ENCODE data around the gene SCAMP4. TPM values are rescaled to one million over a fixed set of nuclear protein-coding genes. Genes with fewer than 3 reads are reported as not detected.
A peak's percentile ranks its signal among the peaks of the same experiment; 100 is the strongest.

SCAMP4 gene
- polyA plus RNA-seq, 3 donors: 54.6 to 95.7 (median 79.5) TPM

DNA sequence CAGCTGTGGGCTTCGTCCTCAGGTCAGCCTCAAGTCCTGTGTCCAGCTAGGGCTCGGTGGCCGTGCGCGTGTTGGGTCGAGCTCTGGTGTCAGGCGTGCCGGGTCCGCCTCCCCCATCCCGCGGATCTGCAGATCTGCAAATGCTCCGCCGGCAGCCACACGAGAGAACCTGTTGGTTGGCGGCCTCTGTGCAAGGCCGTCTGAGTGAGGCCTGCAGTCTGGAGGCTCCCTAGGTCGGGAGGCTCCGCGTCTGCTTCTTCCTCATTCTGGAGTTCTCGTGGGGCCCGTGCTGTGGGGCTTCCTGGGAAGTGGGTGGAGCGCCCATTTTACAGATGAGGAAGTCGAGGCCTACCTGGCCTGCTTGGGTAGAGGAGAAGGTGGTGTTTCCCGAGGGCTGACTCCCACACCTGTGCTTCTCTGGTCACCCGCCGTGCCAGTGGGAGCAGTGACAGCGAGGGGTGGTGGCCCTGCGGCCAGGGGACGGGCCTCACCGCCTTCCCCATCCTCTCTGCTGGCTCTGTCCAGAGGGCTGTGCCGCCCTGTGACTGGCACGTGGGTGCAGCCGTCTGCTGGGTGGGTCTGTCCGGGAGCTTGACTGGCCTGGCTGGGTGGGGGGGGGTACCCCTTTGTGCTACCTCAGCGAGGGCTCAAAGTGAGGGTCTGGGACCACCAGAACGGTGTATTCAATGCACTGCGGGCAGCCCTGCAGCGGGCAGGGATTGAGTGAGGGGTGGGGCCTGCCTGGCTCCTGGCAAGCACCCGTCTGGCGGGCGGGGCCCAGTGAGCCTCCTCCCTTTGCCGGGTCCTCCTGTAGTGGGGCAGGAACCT lies 39.1 kb downstream of the SCAMP4 start:
- no peak for DNase-seq (ENCODE audit: extremely low read depth in 1 of 11, low read depth in 9 of 11, low spot score in 4 of 11)

DNA sequence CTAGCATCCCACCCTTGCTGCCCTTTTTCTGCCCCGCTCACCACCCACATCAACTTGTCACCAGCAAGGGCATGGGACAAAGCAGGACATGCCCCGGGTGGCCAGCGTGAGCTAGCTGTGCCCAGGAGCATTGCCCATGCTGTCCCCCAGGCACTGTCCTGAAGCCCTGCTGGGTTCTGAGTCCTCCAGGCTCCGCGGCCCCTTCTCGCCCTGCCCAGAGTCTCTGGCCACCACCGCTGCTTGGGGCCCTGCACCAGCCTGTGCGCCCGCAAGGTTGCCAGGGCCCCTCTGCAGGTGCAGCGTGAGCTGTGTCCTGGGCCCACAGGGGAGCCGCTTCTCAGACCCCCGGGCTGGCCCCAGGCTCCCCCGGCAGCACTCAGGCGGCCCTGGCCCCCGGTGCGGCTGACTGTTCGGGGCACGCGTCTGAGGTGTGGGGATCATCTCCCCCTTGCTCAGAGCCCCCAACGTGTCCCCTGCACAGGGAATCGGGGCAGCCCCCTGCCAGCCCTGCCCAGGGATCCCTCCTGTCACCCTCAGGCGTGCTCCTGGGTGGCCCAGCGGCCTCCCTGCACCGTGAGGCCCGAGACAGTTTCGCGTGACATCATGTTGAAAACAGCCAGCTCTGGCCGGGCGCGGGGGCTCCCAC lies 39.8 kb downstream of the SCAMP4 start:
- DNase-seq (ENCODE audit: extremely low read depth in 1 of 11, low read depth in 9 of 11, low spot score in 4 of 11): no peak

DNA sequence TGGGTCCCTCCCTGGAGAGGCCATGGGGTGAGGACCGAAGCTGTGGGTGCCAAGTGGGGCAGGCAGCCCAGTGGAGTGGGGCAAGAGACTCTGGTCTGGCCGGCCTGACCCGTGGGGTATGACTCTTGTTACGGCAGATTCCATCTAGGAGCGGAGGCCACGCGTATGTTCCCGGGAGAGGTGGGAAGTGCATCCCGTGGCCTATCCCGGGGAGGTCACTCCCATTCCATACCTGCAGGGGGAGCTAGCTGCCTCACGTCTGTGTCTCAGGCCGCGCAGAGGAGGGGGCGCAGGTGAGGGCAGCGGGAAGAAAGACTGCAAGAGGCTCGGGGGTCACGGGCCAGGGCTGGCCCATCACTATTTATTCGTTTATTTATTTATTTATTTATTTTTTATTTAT lies 40.7 kb downstream of the SCAMP4 start:
- DNase-seq (ENCODE audit: extremely low read depth in 1 of 11, low read depth in 9 of 11, low spot score in 4 of 11): no peak

DNA sequence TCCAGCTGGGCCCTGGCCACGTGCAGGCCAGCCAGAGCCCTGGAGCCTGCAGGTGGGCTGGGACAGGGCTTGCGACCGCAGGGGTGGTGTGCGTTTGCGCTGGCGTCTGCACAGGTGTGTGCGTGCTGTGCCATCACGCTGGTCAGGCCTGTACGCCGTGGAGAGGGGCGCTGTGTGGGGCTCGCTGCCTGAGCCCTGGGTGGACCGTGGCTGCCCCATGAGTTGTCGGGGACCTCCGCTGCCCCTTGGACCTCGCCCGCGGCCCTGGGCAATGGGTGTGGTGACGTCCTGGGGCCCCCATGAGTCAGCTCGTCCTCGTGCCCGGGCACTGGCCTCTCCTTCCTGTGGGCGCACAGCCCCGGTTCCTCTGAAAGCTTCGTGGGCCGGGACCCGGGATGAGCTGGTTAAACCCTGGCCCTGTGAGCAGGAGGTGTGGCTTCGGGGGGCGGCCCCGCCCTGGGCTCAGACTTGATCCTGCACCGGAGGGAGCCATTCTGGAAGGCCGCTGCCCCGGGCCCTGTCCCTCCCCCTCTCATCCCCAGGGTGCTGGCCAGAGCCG lies 42.5 kb downstream of the SCAMP4 start:
- DNase-seq (ENCODE audit: extremely low read depth in 1 of 11, low read depth in 9 of 11, low spot score in 4 of 11): no peak

DNA sequence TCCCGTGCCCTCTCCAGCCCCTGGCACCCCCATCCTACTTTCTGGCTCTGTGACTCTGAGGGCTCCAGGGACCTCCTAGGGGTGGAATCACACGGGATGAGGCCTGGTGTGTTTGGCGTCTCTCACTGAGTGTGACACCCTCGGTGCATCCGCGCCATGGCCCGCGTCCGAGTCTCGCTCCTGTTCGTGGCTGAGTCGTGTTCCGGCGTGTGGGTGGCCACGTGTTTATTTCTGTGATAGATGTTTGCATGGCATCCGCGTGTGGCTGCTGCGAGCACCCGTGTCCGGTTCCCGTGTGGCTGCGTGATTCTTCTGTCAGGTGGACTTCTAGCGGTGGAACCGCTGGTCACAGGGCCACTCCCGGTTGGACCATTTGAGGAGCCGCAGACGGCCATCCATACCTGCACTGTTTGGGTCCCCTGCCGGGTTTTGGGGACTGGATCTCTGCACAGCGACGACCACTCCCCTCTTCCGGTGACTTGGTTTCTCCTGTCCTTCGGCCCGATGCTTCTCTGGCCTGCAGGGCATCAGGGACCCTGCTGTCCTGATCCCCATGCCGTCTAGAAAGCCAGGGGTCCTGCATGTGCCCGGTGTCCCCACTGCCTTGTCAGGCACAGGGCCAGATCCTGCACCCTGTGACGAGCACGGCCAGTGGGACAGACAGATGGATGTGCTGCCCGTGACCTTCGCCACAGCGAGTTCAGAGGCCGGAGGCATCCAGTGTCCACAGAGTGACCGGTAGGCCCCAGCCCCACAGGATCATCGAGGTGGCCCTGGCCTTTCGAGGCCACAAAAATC lies 44.3 kb downstream of the SCAMP4 start:
- DNase-seq (ENCODE audit: extremely low read depth in 1 of 11, low read depth in 9 of 11, low spot score in 4 of 11): no peak

DNA sequence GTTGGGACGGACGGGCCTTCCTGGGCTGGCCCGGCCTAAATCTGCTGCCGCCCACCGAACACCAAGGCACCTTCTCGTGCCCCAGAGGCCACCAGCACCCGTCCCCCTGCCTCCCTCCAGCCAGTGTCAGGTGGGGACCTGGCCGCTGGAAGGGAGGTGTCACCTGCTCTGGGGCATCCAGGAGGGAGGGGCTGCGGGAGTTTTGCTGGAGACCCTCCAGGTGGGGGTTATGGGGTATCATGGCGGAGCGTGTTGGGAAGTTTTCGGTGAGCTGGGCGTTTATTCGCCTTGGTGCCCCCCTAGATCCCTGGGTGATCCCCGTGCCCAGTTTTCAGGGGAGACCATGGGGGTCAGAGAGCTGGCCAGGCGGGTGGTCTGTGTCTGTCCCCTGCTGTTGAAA lies 45.4 kb downstream of the SCAMP4 start:
- no peak for DNase-seq (ENCODE audit: extremely low read depth in 1 of 11, low read depth in 9 of 11, low spot score in 4 of 11)

DNA sequence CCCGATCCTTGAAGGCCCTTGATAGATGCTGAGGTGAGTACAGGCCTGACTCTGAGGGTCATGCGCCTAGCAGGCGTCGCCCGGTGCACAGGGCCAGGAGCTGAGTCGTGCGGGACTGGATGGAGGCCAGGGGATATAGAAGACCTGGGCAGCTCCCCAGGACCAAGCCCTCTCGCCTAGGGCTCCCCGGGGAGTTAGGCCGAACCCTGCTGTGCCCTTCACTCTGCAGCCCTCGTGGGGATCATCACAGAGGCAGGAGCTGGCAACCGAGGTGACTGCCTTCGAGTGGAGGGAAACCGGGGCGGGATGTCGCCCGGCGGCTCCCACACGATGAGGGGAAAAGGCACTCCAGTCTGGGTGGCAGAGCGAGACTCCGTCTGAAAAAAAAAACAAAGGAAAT lies 47.4 kb downstream of the SCAMP4 start:
- no peak for DNase-seq (ENCODE audit: extremely low read depth in 1 of 11, low read depth in 9 of 11, low spot score in 4 of 11)

DNA sequence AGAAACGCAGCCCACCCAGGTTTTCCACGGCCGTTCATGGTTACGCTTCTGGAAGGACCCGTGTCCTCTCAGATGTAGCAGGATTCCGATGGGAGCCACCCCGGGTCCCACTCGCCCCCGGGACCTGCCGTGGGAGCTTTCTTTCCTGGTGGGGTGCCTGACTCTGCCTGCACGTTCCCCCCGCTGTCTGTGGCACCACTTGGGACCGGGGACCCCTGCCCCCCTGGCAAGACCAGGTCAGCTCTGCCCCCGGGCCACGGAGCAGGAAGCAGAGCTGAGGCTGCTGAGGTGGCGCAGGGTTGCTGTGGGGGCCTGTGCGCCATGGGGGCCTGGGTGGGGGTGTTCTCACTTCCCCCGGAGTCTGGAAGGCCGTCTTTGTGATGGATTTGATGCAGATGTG lies 47.8 kb downstream of the SCAMP4 start:
- no peak for DNase-seq (ENCODE audit: extremely low read depth in 1 of 11, low read depth in 9 of 11, low spot score in 4 of 11)

DNA sequence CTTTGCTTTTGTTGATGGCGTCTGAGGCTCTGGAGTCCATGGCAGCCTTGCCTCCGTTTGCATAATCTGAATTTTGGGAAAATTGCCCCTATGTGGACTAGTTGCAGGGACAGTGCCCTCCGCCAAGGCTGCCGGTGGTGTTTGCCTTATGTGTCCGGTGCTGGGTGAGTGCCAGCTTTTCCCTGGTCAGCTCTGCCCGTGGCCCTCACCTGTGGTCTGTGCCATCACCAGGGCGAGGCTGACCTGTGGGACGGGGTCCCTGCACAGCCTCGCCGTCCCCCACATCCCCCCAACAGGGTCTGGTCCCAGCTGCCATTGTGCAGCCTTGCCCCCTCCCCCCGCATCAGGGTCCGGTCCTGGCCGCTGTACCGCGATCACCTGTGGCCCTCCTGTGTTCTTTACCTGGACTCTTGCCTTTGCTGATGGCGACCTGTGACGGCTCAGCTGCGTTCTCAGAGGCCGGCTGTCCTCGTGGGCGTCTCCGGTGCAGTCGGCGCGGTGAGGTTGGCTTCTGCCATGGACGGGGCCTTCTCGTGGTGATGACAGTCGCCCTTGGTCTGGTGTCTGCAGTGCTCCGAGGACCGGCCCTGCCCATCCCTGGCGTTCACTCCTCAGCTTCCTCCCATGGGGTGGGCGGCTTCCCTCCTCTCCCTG lies 48.4 kb downstream of the SCAMP4 start:
- DNase-seq (ENCODE audit: extremely low read depth in 1 of 11, low read depth in 9 of 11, low spot score in 4 of 11): no peak

DNA sequence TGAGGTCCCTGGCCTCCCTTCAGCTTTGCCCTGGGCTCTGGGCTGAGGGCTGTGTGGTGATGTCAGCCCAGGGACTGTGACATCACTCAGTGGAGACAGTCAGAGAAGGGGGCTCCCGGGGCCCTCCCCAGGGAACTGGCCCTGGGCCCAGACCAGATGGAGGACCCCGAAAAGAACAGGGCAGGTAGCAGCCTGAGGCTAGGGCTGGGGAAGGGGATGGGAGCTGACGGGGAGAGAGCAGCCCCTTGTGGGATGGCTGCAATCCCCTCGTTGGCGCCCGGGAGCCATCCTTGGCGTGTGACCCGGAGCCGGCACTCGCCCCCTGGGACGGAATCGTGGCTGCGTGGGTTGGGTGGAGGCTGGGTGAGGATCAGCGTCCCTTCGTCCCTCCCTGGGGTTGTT lies 49.3 kb downstream of the SCAMP4 start:
- no peak for DNase-seq (ENCODE audit: extremely low read depth in 1 of 11, low read depth in 9 of 11, low spot score in 4 of 11)

DNA sequence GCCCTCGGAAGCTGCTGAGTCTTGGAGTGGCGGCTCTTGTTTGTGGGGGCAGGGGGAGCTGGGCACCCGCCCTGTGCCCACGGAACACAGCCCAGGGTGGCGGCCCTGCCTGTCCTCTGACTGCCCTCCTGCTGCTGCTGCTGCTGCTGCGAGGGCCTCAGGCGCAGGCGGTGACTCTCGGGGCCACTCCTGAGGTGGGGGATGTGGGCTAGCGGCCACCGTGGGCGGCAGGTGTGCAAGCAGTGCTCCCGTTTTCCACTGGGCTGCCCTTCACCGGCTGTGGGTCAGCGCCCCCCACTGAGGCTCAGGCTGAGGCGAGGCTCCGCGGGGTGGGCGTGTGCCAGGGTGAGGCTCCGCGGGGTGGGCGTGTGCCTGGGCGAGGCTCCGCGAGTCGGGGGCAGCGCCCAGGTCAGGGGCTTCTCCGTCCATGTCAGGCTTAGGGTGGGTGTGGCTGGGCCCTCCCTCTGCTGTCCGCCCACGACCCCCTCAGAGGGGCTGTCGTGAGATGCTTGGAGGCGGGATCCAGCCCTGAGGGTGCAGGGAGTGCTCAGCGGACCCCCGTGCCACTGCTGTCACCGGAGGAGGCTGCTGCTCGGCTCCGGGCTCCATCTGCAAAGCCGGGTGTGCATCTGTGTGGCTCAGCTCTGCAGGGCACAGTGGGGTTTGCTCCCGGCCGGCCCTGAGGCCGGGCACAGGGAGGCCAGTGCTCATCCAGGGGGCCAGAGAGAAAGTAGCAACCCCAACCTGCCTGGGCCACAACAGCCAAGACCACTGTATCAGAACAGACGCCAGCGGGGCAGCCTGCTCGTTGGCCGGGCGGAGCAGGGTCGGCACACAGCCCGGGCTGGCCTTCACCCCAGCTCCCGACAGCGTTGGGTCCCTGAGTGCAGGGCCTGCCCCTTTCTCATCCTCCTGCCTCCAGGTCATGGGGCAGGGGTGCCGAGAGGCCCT lies 50.2 kb downstream of the SCAMP4 start:
- no peak for DNase-seq (ENCODE audit: extremely low read depth in 1 of 11, low read depth in 9 of 11, low spot score in 4 of 11)

DNA sequence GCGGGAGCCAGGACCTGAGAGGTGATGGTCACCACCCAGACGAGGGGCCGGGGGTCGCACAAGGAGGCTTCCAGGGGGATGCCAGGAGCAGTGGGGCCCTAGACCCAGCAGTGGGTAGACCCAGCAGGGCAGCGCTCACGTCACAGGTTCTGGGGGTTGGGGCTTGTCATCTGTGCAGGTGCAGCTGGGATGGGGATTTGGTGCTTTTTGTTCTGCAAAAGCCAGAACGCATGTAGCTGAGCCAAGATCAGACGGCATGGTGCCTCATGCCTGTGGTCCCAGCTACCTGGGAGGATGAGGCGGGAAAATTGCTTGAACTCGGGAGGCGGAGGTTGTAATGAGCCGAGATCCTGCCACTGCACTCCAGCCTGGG lies 50.9 kb downstream of the SCAMP4 start:
- DNase-seq (ENCODE audit: extremely low read depth in 1 of 11, low read depth in 9 of 11, low spot score in 4 of 11): no peak

DNA sequence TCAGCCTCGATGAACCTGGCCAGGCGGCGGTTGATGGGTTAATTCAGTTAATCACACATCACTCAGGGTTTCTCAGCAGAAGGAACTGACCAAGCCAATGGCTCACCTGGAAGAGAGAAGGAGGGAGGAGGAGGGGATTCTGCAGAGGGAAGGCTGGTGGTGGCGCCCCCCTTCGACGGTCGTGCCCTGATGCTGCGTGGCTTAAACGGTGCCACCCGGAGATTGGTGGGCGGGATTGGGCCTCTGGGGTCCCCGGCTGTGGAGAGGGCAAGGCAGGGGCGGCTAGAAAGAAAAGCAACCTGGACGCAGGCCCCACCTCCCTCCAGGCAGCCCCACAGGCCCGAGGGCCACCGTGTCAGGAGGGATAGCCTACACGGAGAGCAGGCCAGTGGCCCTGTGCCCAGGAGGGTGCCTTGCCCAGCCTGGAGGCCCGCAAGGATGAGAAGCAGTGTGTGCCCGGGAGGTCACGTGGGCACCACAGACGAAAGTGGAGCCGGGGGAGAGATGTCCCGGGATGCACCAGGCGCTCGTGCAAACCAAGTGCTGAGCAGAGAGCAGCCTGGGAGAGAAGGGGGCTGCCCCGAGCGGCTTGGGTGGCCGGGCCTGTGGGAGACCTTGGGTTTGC lies 51.8 kb downstream of the SCAMP4 start:
- no peak for DNase-seq (ENCODE audit: extremely low read depth in 1 of 11, low read depth in 9 of 11, low spot score in 4 of 11)

DNA sequence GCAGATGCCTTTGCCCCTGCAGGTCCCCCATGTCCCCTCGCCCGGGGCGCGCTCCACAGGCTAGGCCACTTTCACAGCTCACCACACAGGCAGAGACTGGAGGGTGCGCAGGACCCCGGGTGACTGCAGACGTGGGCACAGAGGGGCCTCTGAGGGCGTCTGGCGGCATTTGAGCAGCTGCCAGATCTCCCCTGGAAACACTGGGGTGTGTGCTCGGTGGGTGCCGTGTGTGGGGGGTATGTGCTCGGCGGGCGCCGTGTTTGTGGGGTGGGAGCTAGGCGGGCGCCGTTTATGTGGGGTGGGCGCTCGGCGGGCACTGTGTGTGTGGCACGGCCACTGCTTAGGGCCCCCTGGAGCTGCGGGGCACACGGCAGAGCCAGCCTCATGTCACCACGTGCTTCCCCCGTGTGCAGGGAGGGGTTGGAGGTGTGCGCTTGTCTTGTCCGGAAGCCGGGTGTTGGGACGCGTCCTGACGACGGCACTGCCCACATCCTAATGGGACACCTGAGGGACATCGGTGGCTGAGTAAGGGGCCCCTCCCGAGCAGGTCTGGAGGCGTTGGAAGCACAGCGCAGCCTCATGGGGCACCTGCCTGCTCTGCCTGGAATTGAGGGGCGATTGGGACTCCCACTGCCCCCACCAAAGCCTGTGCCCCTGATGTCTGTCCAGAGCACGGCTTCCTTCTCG lies 52.5 kb downstream of the SCAMP4 start:
- no peak for DNase-seq (ENCODE audit: extremely low read depth in 1 of 11, low read depth in 9 of 11, low spot score in 4 of 11)

DNA sequence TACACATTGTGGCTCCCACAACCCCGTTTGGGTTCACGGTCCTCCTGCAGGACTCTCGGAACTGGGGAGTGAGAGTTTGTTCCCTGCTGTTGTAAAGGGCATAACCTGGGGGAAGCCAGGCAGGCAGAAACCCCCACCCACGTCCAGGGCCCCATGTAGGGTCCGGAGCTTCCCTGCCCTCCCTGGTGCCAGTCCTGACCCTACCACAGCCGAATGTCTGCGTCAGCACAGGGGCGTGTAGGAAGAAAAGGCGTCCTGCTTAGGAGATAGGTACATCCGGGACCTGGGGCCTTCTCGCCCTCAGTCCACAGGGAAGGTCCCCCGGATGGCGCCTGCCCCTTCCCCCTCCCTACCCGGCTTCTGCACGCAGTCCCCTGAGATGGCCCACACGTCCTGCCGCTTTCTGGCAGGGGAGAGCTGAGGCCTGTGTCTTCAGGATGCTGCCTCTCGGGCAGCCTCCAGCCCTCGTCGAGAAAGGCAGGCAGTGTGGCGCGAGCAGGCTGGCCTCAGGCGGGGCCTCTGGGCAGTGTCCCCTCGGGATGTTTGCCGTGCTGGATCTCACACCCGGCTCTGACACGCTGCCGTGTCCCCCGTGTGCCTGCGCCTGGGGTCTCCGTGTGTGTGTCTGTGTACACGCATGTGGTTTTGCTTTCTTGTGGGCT lies 54.9 kb downstream of the SCAMP4 start:
- DNase-seq (ENCODE audit: extremely low read depth in 1 of 11, low read depth in 9 of 11, low spot score in 4 of 11): no peak

DNA sequence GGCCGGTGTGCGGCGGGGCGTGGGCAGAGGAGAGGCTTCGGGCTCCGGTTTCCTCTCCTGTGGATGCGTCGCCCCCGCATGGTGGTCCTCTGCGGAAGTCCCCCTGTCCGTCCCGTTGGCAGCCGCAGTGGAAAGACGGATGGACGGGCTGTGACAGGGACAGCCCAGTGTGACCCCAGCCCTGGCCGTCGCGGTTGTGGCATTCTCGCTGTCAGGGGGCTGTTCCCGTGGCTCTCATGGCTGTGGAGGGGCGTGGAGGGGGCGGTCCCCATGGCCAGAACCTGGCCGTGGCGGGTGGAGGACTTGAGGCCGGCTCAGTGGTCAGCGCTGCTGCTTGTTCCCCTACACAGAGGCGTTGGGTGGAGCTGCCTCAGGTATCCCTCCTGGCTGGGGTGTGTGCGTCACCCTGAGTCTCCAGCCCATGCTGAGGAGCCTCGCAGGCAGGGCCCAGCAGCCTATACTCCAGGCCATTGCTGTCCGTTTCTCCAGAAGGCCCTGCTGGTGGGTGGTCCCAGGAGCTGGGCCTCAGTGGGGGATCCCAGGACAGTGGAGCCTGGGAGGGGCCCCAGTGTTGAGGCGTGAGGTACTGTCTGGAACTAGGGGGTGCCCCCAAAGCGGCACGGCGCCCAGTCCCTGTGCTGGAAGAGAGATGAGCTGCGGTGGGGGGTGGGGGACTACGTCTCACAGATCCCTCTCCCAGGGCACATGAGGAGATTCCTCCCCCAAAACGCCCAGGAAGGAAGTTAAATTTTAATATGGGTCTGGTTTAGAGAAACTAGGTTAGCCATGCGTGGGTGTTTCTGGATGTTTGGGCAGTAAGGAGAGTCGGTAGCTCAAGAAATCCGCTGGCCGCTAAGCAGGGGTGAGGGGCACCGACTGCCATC lies 56.0 kb downstream of the SCAMP4 start:
- DNase-seq (ENCODE audit: extremely low read depth in 1 of 11, low read depth in 9 of 11, low spot score in 4 of 11): peak in 3 of 11 donors; percentile 37 to 63 (median 50)

All from renal cortex interstitium (tissue), 11 donors.